WTC11 (cell line): Measurements from ENCODE around the gene TMEM81. TPM values are rescaled to one million over a fixed set of nuclear protein-coding genes. Genes with fewer than 3 reads are reported as not detected.

ENCODE experiments used
- ATAC-seq: fragments of 200-7000 bp; cut with Tn5 transposase; 2 replicates; pipeline ENCODE4 v1.10.0; 2021; ENCODE audit warnings: mild to moderate bottlenecking, moderate library complexity
- CTCF ChIA-PET: fragments of 300-600 bp; sonication (Branson Sonifier 250); formaldehyde crosslinking; loops from one replicate; lab custom pipeline; 2021; ENCODE audit warnings: antibody characterized with exemption; lab: Charles Lee
- POLR2A ChIA-PET: fragments of 350-600 bp; sonication (Branson Sonifier 250); formaldehyde crosslinking; loops from one replicate; lab custom pipeline; 2021; ENCODE audit warnings: antibody characterized with exemption; lab: Charles Lee
- DNase-seq: peaks from one replicate; pipeline ENCODE4 v3.0.0; 2021; ENCODE audit warnings: low spot score
- H3K27ac Mint-ChIP-seq: 2 replicates; pipeline ENCODE4 v1.8.0; 2021; ENCODE audit warnings: mixed read lengths
- H3K27me3 Mint-ChIP-seq: 2 replicates; pipeline ENCODE4 v1.8.0; 2021; ENCODE audit warnings: low read depth, mild to moderate bottlenecking, moderate library complexity, mixed read lengths
- H3K36me3 Mint-ChIP-seq: 2 replicates; pipeline ENCODE4 v1.8.0; 2021; ENCODE audit warnings: mixed read lengths
- H3K4me1 Mint-ChIP-seq: 2 replicates; pipeline ENCODE4 v1.8.0; 2022; ENCODE audit warnings: mixed read lengths
- H3K4me3 Mint-ChIP-seq: 2 replicates; pipeline ENCODE4 v1.8.0; 2021; ENCODE audit warnings: mild to moderate bottlenecking, moderate library complexity, mixed read lengths
- H3K9me3 Mint-ChIP-seq: 2 replicates; pipeline ENCODE4 v1.8.0; 2021; ENCODE audit warnings: mixed read lengths
- ELF4 ChIP-seq: sonication (generic); formaldehyde crosslinking; IDR thresholded peaks from 2 replicates; pipeline ENCODE4 v1.8.1; 2022; ENCODE audit warnings: low read depth, mild to moderate bottlenecking, moderate library complexity, missing genetic modification reagents
- ETV6 ChIP-seq: sonication (generic); formaldehyde crosslinking; IDR thresholded peaks from 2 replicates; pipeline ENCODE4 v1.8.1; 2022; ENCODE audit warnings: mild to moderate bottlenecking, missing genetic modification reagents
- GRHL2 ChIP-seq: fragments of 250-450 bp; sonication (Bioruptor Pico); IDR thresholded peaks from 2 replicates; pipeline ENCODE4 v1.8.0; 2022; ENCODE audit warnings: mild to moderate bottlenecking, moderate library complexity; ENCODE audit not compliant: insufficient replicate concordance, severe bottlenecking
- IRF2 ChIP-seq: sonication (generic); formaldehyde crosslinking; IDR thresholded peaks from 2 replicates; pipeline ENCODE4 v1.8.0; 2022; ENCODE audit warnings: low read depth, missing genetic modification reagents, borderline replicate concordance
- MXD4 ChIP-seq: fragments of 250-450 bp; sonication (Bioruptor Pico); IDR thresholded peaks from 2 replicates; pipeline ENCODE4 v1.8.0; 2021; ENCODE audit warnings: mild to moderate bottlenecking, moderate library complexity, borderline replicate concordance
- MYBL2 ChIP-seq: sonication (generic); formaldehyde crosslinking; IDR thresholded peaks from 2 replicates; pipeline ENCODE4 v1.8.1; 2023; ENCODE audit warnings: mild to moderate bottlenecking, moderate library complexity, missing genetic modification reagents
- NFE2L1 ChIP-seq: sonication (generic); formaldehyde crosslinking; IDR thresholded peaks from 2 replicates; pipeline ENCODE4 v1.8.1; 2023; ENCODE audit warnings: missing genetic modification reagents
- TCF7 ChIP-seq: sonication (generic); formaldehyde crosslinking; IDR thresholded peaks from 2 replicates; pipeline ENCODE4 v1.8.0; 2022; ENCODE audit warnings: mild to moderate bottlenecking, low read depth, missing genetic modification reagents, moderate library complexity
- TEAD1 ChIP-seq: sonication (generic); formaldehyde crosslinking; IDR thresholded peaks from 2 replicates; pipeline ENCODE4 v1.8.0; 2022; ENCODE audit warnings: mild to moderate bottlenecking, missing genetic modification reagents
- TEAD4 ChIP-seq: sonication (generic); formaldehyde crosslinking; IDR thresholded peaks from 2 replicates; pipeline ENCODE4 v1.8.0; 2022; ENCODE audit warnings: mild to moderate bottlenecking, missing genetic modification reagents
- ZNF219 ChIP-seq: sonication (generic); formaldehyde crosslinking; IDR thresholded peaks from 2 replicates; pipeline ENCODE4 v1.8.0; 2023; ENCODE audit warnings: missing genetic modification reagents, mild to moderate bottlenecking, borderline replicate concordance
- ZNF671 ChIP-seq: fragments of 250-450 bp; sonication (Bioruptor Pico); IDR thresholded peaks from 2 replicates; pipeline ENCODE4 v1.8.0; 2021; ENCODE audit warnings: mild to moderate bottlenecking
- total RNA-seq: library from RNA; stranded (reverse); gene quantifications from 3 replicates; pipeline ENCODE4 v1.2.3, GENCODE V29; 2021
- TF ChIP-seq, protein P1 (sequence below): sonication (generic); formaldehyde crosslinking; IDR thresholded peaks from 2 replicates; pipeline ENCODE4 v1.8.1; 2023; ENCODE audit warnings: mild to moderate bottlenecking, missing genetic modification reagents, moderate library complexity
- TF ChIP-seq, protein P2 (sequence below): sonication (generic); formaldehyde crosslinking; IDR thresholded peaks from 2 replicates; pipeline ENCODE4 v1.8.0; 2022; ENCODE audit warnings: mild to moderate bottlenecking, missing genetic modification reagents
- TF ChIP-seq, protein P3 (sequence below): sonication (generic); formaldehyde crosslinking; IDR thresholded peaks from 2 replicates; pipeline ENCODE4 v1.8.0; 2022; ENCODE audit warnings: mild to moderate bottlenecking, missing genetic modification reagents
- TF ChIP-seq, protein P4 (sequence below): sonication (generic); formaldehyde crosslinking; IDR thresholded peaks from 2 replicates; pipeline ENCODE4 v1.8.1; 2022; ENCODE audit warnings: mild to moderate bottlenecking, moderate library complexity, missing genetic modification reagents
- TF ChIP-seq, protein P5 (sequence below): fragments of 250-450 bp; sonication (Bioruptor Pico); conservative IDR thresholded peaks from 2 replicates; pipeline ENCODE4 v1.9.0; 2021; ENCODE audit warnings: mild to moderate bottlenecking
- TF ChIP-seq, protein P6 (sequence below): sonication (generic); formaldehyde crosslinking; IDR thresholded peaks from 2 replicates; pipeline ENCODE4 v1.8.0; 2022; ENCODE audit warnings: missing genetic modification reagents

TMEM81 gene
- total RNA-seq, 1 experiment from 2014 or later, result 7.5 TPM

DNA sequence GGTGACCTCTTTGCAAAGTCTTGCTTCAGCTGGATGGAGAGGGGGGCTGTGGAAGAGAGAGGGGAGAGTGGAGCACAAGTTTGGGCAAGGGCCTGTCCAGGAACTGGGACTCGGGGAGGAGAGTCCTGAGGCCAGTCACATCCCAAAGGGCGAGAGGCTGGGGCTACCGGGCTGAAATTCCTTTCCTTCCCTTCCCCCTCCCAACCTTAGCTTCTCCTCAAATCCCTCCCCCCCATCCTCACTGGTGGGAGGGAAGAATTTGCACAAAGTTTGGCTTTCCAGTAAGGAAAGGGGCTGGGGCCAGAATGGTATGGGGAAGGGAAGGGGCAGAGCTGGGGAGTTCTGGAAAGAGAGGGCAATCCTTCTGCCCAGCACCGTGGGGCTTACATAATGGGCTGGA lies 40.4 kb downstream of the TMEM81 start:
- no peak for TF ChIP-seq TEAD4 (CRISPR knock-in tag)
- TF ChIP-seq, protein P1, sequence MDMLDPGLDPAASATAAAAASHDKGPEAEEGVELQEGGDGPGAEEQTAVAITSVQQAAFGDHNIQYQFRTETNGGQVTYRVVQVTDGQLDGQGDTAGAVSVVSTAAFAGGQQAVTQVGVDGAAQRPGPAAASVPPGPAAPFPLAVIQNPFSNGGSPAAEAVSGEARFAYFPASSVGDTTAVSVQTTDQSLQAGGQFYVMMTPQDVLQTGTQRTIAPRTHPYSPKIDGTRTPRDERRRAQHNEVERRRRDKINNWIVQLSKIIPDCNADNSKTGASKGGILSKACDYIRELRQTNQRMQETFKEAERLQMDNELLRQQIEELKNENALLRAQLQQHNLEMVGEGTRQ, result no peak
- ATAC-seq (0 out of 2 replicates have a peak, but pooled peaks have one; percentile 5), DNase-seq (no peak)
- H3K4me3 Mint-ChIP-seq, result no peak overlapping the region; the same call in 1 of the 2 replicates
- H3K36me3 Mint-ChIP-seq, result no peaks in the 10 kb centered on the region
- no peak overlapping the region for H3K27ac Mint-ChIP-seq
- H3K9me3 Mint-ChIP-seq, result no peaks in the 10 kb centered on the region
- H3K4me1 Mint-ChIP-seq, result peaks cover 33% of the 10 kb centered on the region
- POLR2A ChIA-PET, result interaction anchor here (0.5 kb wide), 1 partner anchor 27 kb away, joined by 3 read pairs; no protein-coding TSS in a partner anchor
- CTCF ChIA-PET, result interaction anchor here (0.7 to 8.8 kb wide), 5 partner anchors 9 to 68 kb away, joined by 4 to 90 read pairs (median 6); no protein-coding TSS in a partner anchor
- H3K27me3 Mint-ChIP-seq, result peaks cover 44% of the 10 kb centered on the region

DNA sequence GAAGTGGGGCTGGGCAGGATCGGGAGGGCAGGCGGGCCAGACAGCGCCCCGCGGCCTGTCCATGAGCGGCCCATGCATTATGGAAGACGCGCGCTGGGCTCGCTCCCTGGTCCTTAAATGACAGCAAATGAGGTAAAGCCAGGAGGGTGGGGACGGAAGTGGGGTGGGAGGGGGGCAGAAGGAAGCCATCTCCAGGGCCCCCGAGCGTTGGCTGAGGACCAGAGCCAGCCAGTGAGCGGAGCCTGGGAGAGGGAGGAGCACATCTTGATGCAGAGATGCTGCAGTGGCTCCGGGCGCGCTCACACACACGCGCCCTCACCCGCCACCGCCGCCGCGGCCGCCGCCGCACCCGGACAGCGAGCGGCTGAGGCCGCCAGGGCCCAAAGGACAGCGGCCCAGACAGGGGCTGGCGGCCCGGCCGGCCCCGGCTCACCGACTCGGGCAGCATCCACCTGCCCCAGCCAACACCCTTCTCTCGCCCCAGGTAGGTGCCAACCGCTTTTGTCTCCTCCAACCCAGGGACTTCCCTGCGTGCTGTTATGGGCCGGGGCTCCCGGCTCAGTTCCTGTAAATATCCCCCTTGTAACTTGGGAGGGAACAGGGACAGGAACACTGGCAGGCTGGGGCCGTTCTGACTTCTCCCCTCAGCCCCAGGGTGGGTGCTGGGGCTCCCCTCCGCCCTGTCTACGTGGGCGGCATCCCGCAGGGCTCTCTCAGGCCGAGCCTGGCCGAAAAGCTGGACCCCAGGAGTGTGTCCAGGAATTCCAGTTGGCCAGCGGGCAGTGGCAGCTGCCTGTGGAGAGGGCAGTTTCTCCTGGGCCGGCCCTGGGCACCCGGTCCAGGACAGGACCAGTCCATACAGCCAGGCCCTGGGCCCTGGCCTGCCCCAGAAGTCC lies 41.1 kb downstream of the TMEM81 start, which contains the start of gene CNTN2:
CNTN2 (plus strand) TSS at position 302 of the 896 bp plus-strand sequence. CDS start 9,974 bp downstream, outside the sequence.
- DNase-seq, result peak; percentile 46
- TF ChIP-seq, protein P2, sequence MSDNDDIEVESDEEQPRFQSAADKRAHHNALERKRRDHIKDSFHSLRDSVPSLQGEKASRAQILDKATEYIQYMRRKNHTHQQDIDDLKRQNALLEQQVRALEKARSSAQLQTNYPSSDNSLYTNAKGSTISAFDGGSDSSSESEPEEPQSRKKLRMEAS (CRISPR knock-in tag), result no peak
- TF ChIP-seq ETV6 (CRISPR knock-in tag) (no peak), NFE2L1 (CRISPR knock-in tag) (no peak), ZNF219 (CRISPR knock-in tag) (no peak), IRF2 (CRISPR knock-in tag) (no peak), ELF4 (CRISPR knock-in tag) (no peak), MYBL2 (CRISPR knock-in tag) (no peak), ZNF671 (CRISPR knock-in tag) (no peak)
- TF ChIP-seq, protein P3, sequence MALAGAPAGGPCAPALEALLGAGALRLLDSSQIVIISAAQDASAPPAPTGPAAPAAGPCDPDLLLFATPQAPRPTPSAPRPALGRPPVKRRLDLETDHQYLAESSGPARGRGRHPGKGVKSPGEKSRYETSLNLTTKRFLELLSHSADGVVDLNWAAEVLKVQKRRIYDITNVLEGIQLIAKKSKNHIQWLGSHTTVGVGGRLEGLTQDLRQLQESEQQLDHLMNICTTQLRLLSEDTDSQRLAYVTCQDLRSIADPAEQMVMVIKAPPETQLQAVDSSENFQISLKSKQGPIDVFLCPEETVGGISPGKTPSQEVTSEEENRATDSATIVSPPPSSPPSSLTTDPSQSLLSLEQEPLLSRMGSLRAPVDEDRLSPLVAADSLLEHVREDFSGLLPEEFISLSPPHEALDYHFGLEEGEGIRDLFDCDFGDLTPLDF (CRISPR knock-in tag), result no peak
- H3K36me3 Mint-ChIP-seq, result no peaks in the 10 kb centered on the region

DNA sequence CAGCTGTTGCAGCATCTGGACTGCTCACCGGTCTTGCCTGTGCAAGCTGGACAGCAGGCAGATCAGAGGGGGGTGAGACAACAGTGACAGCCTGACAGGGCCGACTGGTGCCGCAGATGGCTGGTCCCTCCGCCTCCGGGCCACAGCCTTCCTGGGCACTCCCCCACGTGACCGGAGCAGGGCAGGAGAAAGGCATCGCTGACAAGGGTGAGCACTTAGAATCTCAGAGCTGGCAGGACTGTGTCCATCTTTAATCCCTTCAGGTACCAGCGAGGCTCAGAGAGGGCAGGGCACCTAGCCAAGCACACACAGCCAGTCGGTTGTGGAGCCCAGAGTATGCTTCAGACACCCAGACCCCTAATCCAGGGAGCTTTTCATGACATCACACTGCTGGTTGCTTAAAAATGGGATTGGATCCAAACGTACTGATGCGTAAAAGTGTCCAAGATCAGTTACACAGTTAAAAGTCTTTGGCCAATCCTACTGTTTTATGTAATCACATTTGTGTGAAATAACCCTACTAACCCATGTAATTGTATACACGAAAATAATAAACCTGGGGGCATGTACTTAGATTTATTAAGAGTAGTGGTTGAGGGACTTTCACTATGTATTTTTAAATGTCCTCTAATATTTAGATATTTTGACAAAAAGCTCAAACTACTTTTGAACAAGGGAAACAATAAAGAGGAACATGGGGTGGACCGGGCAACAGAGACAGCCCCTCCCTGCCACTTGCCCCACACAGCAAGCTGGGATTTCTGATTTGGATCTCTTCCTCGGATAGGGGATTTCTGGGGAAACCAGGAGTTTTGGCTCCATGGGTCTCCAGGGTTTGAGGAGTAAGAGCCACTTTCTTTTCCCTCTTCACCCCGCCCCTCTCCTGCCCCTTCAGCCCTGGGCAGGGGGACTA lies 42.0 kb downstream of the TMEM81 start:
- CTCF ChIA-PET, result interaction anchor here (1.0 to 8.8 kb wide), 3 partner anchors 19 to 53 kb away, joined by 3 to 90 read pairs (median 4); no protein-coding TSS in a partner anchor
- Mint-ChIP-seq H3K36me3 (no peaks in the 10 kb centered on the region), H3K9me3 (no peaks in the 10 kb centered on the region)
- TF ChIP-seq MXD4 (no peak), TEAD1 (CRISPR knock-in tag) (no peak), TCF7 (CRISPR knock-in tag) (no peak), GRHL2 (no peak), ZNF671 (CRISPR knock-in tag) (no peak)
- TF ChIP-seq, protein P4, sequence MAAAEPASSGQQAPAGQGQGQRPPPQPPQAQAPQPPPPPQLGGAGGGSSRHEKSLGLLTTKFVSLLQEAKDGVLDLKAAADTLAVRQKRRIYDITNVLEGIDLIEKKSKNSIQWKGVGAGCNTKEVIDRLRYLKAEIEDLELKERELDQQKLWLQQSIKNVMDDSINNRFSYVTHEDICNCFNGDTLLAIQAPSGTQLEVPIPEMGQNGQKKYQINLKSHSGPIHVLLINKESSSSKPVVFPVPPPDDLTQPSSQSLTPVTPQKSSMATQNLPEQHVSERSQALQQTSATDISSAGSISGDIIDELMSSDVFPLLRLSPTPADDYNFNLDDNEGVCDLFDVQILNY (CRISPR knock-in tag), result no peak
- TF ChIP-seq, protein P5, sequence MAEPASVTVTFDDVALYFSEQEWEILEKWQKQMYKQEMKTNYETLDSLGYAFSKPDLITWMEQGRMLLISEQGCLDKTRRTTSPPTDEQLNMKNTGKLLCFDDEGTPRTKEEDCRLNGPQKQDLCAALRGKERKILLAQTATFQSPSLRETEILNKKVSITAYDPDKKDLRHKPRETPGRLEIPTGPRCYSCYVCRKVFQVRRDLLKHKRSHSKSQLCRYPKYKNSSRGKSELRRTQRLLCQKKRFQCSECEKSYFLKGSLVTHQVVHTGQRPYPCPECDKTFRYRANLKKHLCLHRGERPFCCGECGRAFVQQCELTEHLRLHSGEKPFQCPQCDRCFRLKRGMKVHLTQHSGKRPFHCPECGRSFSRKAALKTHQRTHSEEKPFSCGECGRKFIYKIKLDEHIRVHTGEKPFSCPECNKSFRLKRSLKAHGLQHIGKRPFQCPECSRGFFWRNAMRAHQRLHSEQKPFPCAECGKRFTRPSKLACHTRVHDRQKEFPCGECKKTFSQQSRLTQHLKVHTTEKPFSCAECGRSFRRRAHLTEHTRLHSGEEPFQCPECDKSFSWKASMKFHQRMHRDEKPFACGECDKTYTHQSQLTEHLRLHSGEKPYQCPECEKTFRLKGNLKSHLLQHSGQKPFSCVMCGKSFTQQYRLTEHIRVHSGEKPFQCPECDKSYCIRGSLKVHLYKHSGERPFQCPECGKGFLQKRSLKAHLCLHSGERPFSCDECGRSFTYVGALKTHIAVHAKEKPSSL, result no peak
- TF ChIP-seq, protein P6, sequence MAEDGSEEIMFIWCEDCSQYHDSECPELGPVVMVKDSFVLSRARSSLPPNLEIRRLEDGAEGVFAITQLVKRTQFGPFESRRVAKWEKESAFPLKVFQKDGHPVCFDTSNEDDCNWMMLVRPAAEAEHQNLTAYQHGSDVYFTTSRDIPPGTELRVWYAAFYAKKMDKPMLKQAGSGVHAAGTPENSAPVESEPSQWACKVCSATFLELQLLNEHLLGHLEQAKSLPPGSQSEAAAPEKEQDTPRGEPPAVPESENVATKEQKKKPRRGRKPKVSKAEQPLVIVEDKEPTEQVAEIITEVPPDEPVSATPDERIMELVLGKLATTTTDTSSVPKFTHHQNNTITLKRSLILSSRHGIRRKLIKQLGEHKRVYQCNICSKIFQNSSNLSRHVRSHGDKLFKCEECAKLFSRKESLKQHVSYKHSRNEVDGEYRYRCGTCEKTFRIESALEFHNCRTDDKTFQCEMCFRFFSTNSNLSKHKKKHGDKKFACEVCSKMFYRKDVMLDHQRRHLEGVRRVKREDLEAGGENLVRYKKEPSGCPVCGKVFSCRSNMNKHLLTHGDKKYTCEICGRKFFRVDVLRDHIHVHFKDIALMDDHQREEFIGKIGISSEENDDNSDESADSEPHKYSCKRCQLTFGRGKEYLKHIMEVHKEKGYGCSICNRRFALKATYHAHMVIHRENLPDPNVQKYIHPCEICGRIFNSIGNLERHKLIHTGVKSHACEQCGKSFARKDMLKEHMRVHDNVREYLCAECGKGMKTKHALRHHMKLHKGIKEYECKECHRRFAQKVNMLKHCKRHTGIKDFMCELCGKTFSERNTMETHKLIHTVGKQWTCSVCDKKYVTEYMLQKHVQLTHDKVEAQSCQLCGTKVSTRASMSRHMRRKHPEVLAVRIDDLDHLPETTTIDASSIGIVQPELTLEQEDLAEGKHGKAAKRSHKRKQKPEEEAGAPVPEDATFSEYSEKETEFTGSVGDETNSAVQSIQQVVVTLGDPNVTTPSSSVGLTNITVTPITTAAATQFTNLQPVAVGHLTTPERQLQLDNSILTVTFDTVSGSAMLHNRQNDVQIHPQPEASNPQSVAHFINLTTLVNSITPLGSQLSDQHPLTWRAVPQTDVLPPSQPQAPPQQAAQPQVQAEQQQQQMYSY (CRISPR knock-in tag), result no peak

More for the DNA sequence above, 41.1 kb downstream of the TMEM81 start, which contains the start of gene CNTN2:
- POLR2A ChIA-PET, result interaction anchor here (0.5 kb wide), 1 partner anchor 27 kb away, joined by 3 read pairs; no protein-coding TSS in a partner anchor
- Mint-ChIP-seq H3K27me3 (peaks cover 44% of the 10 kb centered on the region), H3K9me3 (no peaks in the 10 kb centered on the region), H3K4me1 (peaks cover 33% of the 10 kb centered on the region), H3K27ac (no peak within 1 kb of the TSS), H3K4me3 (peak within 1 kb of the TSS; percentile 30)
- CTCF ChIA-PET, result interaction anchor here (0.6 to 8.8 kb wide), 5 partner anchors 10 to 318 kb away, joined by 3 to 90 read pairs (median 4); no protein-coding TSS in a partner anchor
- ATAC-seq, result peak; percentile 76

More for the DNA sequence above, 42.0 kb downstream of the TMEM81 start:
- Mint-ChIP-seq H3K27me3 (peaks cover 44% of the 10 kb centered on the region), H3K4me3 (peak overlapping the region; percentile 18; the same call in 1 of the 2 replicates), H3K4me1 (peaks cover 33% of the 10 kb centered on the region), H3K27ac (no peak overlapping the region)
- no peak for DNase-seq
- no peak for ATAC-seq
- POLR2A ChIA-PET, result no interaction called here
